Stimulated activated CD8-positive, alpha-beta memory T cell treated with anti-CD3 and anti-CD28 coated beads, Interleukin-2, amount 100 ng/mL, for 1 hour (primary cell): ENCODE measurements around the gene OR52I1.

Source experiments
- DNase-seq, 2 donors: peaks; one replicate each; pipeline ENCODE4 v3.0.0-alpha.2; 2020; ENCODE audit warnings: low read depth in 2 of 2

The OR52I1 gene

GRCh38 chr11:4593739-4594138 is at the start of gene OR52I1:
OR52I1 (plus strand) TSS chr11:4594039; CDS start chr11:4594039, 0 bp downstream.
- no peak for DNase-seq

DNA sequence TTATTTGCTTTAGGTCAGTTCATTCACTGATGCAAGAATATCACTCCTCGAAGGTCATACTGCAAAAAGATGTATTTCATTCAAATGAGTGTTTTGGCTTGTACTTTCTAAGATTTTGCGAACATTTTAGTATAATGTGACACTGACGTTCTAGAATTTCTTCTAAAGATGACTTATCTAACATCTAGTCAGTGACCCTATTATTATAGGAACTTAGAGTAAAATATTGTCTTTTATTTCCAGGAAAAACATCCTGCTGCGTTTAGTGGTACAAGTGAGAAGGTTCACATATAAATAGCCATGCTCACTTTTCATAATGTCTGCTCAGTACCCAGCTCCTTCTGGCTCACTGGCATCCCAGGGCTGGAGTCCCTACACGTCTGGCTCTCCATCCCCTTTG is 48.9 kb upstream of the OR52I1 start, which contains the start of gene OR52M1:
Gene OR52M1, plus strand, starts transcription at position 301 of the 400 bp plus-strand sequence. Its CDS starts 0 bp downstream, at position 301.
- DNase-seq = no peak

GRCh38 chr11:4546878-4547277 is 47.0 kb upstream of the OR52I1 start:
- DNase-seq = no peak

DNA sequence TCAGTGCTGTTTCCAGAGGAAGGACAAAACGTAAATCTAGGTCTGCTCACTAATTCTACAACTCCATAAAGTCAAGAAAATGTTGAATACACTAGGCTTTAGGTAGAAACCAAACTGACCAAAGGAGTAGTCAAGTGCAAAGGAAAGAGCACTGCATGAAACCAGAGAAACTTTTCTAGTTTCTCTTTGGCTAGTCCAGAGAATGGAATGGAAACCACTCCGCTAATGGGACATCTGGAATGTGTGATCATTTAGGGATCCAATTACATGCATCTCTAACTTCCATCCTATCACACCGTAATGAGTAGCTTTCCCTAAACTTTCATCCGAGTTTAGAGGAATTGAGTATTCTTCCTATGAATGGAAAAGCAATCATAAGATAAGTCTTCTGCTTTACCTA is 46.4 kb upstream of the OR52I1 start:
- DNase-seq = no peak

DNA sequence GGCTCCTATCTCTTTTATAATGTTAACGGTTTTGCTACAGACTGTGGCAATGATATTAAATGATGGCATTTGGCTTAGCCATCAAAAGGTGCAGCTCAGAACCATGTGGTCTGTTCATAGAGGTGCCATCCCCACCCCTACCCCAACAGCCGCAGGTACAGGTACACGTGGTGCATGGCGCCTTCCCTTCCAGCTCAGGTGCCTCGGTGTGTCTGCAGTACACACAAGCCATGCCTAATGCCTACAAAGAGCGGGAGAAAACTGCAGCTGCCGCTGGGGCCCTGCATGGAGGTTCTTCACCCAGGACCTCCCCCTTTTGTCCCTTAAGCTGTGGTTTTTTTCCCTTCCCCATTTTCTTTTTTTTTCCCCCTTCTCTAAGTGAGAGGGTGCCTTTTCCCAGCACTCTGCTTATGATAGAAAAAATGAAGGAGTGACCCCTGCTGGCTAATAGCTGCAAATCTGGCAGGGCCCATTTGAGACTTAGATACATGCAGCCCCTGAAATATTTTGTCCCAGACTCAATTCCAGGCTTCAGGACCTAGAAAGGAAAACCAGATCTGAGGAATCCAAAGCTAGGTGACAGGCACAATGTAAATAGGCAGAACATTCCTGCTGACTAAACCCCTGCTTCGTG is 42.4 kb upstream of the OR52I1 start:
- DNase-seq = no peak

DNA sequence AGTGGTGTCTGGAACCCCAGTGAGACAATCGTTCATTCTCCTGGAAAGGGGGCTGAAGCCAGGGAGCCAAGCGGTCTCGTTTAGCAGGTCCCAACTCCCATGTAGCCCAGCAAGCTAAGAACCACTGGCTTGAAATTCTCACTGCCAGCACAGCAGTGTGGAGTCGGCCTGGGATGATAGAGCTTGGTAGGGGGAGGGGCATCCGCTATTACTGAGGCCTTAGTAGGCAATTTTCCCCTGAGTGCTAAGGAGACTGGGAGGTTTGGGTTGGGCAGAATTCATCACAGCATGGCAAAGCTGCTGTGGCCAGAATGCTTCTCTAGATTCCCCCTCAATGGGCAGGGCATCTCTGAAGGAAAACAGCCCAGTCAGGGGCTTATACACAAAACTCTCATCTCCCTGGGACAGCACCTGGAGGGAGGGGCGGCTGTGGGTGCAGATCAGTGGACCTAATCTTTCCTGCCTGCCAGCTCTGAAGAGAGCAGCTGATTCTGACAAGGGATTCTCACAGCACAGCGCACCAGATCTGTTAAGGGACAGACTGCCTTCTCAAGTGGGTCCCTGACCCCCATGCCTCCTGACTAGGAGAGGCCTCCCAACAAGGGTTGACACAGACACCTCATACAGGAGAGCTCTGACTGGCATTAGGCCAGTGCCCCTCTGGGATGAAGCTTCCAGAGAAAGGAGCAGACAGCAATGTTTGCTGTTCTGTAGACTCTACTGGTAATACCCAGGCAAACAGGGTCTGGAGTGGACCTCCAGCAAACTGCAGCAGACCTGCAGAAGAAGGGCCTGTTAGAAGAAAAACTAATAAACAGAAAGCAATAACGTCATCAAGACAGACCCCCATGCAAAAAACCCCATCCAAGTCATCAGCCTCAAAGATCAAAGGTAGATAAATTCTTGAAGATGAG is 34.1 kb upstream of the OR52I1 start:
- DNase-seq = no peak

DNA sequence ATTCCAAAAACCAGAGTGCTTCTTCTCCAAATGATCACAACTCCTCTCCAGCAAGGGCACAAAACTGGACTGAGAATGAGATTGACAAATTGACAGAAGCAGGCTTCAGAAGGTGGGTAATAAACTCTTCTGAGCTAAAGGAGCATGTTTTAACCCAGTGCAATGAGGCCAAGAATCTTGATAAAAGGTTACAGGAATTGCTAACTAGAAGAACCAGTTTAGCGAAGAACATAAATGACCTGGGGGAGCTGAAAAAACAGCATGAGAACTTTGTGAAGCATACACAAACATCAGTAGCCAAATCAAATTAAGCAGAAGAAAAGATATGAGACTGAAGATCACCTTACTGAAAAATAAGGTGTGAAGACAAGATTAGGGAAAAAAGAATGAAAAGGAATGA is 33.4 kb upstream of the OR52I1 start:
- no peak for DNase-seq

DNA sequence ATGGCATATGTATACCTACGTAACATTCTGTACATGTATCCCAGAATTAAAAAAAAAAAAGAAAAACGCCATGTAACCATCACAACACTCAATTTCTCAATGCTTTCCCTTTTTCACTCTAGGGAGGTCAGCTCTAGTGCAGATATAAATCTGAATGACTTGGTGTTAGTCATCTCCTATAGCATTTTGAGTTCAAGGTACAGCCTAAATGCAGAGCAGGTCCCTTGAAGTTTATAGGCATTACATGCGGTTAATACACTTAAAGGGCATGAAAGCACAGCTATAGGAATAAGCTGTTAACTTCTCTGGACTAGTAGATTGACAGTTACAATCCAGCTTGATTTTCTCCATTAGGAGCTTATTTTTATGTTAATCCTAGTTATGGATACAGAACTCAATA is 28.5 kb upstream of the OR52I1 start:
- no peak for DNase-seq

- no peak for DNase-seq
These were observed 24.8 kb upstream of the OR52I1 start for GRCh38 chr11:4569075-4569474.

- DNase-seq = no peak
These were observed 17.0 kb upstream of the OR52I1 start for GRCh38 chr11:4576880-4577279.

GRCh38 chr11:4577761-4578160 is 16.1 kb upstream of the OR52I1 start:
- DNase-seq = no peak

DNA sequence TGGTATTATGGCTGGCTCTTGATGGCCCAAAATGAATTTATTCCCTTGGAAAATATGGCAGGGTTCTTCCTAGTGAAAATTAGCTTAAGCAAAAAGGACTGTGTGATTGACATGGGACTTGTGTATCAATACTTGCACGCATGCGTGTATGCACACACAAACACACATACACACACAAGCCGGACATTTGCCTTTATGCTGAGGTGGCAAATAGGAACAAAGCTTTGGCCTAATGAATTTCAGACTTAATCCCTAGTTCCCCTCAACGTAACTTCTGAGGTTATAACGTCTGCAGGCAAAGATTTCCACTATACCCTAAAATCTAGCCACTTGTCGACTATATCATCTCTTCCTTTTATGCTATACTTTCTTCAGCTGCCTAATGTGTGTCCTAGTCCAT is 15.2 kb upstream of the OR52I1 start:
- no peak for DNase-seq

GRCh38 chr11:4580124-4580523 is 13.7 kb upstream of the OR52I1 start:
- DNase-seq = no peak

- no peak for DNase-seq
These were observed 12.4 kb upstream of the OR52I1 start, which contains the start of gene OR52I2 for GRCh38 chr11:4581443-4581842. OR52I2 (plus strand) TSS chr11:4581743.

GRCh38 chr11:4589017-4589416 is 4.8 kb upstream of the OR52I1 start:
- no peak for DNase-seq

DNA sequence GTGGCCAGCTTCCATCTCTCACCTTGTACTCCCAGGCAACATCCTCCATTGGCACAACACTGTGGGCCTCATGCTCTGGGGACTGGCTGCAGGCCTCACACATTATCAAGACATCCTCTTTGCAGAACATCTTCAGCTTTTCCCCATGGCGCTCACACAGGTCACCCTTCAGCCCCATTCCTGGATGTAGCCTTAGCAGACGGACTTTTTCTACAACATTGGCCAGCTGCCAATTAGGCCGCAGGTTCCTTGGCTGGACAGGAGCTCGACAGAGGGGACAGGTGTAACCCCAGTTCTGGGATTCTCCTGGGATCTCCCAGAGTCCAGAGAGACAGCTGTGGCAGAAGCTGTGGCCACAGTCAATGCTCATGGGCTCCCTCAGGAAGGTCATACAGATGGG is 11.2 kb downstream of the OR52I1 start:
- no peak for DNase-seq

- no peak for DNase-seq
These were observed 12.6 kb downstream of the OR52I1 start for GRCh38 chr11:4606231-4607015.

DNA sequence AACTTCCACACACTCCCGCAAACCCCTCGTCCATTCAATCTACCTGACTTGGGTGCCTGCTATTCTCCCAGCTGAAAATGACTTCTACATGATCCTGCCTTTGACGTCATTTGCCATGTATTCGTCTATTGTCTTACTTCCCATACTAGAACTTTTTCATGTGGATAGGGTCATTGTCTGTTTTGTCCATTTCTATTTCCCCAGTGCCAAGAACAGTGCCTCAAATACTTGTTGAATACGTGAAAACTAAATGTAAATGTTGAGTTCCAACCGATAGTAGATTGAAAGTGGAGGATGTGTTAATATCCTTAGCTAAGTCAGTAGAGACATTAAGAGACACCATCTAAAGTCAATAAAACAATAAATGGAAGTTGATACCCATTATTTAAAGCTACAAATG is 13.3 kb downstream of the OR52I1 start:
- DNase-seq = no peak

GRCh38 chr11:4607781-4608666 is 14.2 kb downstream of the OR52I1 start, which contains the start of gene TRIM68:
TRIM68 (minus strand) TSS chr11:4608231; CDS start chr11:4605504, 2,727 bp downstream.
- DNase-seq = peak; percentile 81 to 89

DNA sequence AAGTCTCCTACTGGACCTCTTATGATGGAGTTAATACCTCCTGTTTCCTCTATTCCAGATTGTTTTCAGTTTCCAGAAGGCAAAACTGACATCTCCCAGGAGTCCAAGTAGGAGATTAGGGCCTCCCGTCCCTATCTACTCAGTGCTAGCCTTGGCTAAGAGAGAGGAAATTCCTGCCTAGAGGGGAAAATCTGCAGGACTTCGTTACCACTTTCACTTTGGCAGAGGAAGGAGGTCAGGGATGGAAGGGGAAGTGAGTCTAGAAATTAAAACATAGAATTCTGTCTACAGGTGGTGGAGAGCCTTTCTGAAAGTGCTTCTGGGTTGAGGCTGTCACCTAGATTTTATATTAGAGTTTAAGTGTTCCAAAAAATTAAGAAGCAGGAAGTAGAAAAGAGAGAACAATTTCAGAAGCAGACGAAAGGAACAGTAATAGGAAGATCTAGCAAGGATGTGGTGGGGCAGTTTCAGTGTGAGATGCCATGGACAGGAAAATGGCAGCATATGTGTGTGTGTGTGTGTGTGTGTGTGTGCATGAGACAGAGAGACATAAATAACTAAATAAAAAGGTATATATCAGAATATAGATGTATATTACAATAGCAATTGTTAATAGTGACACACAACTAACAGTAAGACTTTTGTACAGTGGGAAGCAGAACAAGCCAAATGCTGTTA is 16.6 kb downstream of the OR52I1 start:
- DNase-seq = no peak
